HG03520 (cell line): Measurements from ENCODE around the gene SLAIN2.
"Not testable (repeated sequence)": the region's sequence is repeated elsewhere in the genome, so short reads cannot be mapped to it uniquely, and the experiment has no call there.

Experiments used
- ATAC-seq: cut with Tn5 transposase; IDR thresholded peaks from one replicate; pipeline ENCODE4 v1.9.1; 2021; ENCODE audit warnings: mild to moderate bottlenecking, moderate library complexity; ENCODE audit not compliant: unreplicated experiment

SLAIN2 gene

DNA sequence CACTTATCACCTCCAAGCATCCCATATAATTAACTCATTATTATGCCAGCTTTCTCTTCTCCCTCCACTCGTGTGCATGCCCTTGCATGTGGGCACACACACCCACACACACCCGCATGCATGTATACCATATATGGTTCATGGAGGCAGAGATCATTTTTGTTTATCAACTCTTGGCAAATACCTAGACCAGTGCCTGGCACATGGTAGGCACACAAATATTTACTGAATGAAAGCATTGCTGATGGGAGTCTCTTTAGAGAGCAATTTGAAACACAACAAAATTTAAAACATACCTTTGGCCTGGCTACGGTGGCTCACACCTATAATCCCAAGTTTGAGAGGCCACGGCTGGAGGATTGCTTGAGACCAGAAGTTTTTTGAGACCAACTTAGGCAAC is 90.7 kb downstream of the SLAIN2 start:
- ATAC-seq = no peak

DNA sequence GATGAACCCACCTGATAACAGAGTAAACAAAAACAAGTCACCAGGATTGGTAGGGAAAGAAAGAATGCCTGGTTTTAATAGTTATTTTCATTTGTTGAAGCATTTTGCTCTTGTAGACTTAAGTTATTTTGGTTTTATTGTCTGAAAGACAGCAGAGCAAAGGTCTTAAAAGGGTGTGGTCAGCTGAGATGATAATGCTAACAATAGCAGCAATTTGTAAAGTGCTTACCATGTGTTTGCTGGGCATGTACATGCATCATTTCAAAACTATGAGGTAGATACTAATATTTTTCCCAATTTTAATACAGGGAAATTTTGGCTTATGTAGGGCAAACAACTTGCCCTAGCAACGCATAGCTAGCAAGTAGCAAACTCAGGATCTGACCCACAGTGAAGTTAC is 95.0 kb downstream of the SLAIN2 start:
- ATAC-seq = no peak

DNA sequence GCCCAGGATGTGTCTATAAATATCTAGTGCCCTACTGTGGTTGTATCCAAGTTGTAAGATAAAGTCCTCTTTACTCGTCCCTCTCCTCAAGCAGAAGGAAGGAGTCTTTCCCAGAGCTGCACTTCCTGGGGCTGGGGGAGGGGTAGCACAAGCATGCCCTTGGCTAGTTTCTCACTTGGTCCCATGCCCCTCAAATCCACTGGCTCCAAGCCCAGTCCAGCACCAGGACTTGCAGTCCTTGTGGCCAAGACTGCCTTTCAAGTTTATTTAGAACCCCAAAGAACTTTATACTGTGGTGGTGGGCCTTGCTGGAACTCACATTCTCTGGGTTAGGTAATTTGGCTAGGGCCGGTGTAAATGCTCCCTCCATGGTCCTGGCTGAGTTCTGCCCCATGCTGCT is 98.7 kb downstream of the SLAIN2 start:
- no peak for ATAC-seq

DNA sequence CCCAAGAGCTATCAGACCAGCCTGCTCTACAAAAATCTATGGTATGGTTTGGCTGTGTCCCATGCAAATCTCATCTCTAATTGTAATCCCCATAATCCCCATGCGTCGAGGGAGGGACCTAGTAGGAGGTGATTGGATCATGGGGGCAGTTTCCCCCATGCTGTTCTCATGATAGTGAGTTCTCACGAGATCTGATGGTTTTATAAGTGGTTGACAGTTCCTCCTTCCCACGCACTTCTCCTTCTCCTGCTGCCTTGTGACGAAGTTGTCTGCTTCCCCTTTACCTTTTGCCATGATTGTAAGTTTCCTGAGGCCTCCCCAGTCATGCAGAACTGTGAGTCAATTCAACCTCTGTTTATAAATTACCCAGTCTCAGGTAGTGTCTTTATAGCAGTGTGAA is 99.6 kb downstream of the SLAIN2 start:
- ATAC-seq = not testable (repeated sequence)

DNA sequence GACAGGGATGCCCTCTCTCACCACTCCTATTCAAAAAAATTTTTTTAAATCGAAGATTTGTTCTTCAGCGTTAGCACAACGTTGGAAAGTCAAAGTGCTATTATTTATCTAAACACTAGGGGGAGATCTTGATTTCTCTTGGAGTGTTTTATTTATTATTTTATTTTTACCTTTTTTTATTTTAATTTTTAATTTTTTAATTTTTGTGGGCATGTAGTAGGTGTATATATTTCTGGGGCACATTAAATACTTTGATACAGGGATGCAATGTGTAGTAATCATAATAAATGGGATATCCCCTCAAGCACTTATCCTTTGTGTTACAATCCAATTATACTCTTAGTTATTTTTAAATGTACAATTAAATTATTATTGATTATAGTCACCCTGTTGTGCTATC is 104.4 kb downstream of the SLAIN2 start:
- no peak for ATAC-seq

- ATAC-seq = no peak
Observed at GRCh38 chr4:48446642-48447041, 105.3 kb downstream of the SLAIN2 start.

DNA sequence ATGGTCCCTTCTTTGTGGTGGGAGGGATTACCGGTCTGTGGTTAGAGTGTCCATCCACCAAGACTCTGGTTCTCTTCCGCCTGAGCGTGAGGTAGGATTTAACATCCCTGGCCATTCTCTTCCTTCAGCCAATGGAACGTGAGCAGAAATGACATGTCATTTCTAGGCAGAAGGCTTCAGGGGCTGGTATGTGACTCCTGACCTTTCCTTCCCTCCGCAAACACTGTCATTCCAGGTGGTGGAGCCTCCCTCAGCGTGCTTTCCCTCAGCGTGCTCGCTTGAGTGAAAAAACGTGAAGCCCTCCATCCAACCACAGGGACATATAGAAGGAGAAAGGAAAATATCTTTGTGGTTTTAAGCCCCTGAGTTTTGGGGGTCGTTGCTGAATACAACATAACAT is 107.8 kb downstream of the SLAIN2 start:
- ATAC-seq = no peak

GRCh38 chr4:48450740-48451139 is 109.4 kb downstream of the SLAIN2 start:
- no peak for ATAC-seq

- not testable (repeated sequence) for ATAC-seq
Observed at GRCh38 chr4:48451656-48452055, 110.3 kb downstream of the SLAIN2 start.

- no peak for ATAC-seq
Observed at GRCh38 chr4:48454591-48454990, 113.3 kb downstream of the SLAIN2 start.

GRCh38 chr4:48461000-48461399 is 119.7 kb downstream of the SLAIN2 start:
- ATAC-seq = no peak

- no peak for ATAC-seq
Observed at GRCh38 chr4:48462363-48462762, 121.0 kb downstream of the SLAIN2 start.

- no peak for ATAC-seq
Observed at GRCh38 chr4:48467442-48467841, 126.1 kb downstream of the SLAIN2 start.

GRCh38 chr4:48467891-48468290 is 126.6 kb downstream of the SLAIN2 start:
- no peak for ATAC-seq

DNA sequence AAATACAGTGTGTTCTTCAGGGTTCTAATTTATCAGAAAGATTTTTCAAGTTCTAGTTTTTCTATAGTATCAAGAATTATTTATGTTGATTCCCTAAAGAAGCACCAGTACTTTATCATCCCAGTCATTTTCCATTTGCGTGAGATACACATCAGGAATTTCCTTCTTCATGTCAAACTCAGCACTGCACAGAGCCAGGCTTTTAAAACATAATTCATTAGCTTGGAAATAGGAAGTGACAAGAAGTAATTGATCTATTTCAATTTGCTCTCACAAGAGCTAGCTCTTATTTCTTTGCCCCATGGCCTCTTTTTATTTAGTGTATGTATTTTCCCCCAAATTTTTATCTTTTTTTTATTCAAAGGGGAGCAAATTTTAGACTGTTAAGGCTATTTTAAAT is 128.8 kb downstream of the SLAIN2 start:
- no peak for ATAC-seq

DNA sequence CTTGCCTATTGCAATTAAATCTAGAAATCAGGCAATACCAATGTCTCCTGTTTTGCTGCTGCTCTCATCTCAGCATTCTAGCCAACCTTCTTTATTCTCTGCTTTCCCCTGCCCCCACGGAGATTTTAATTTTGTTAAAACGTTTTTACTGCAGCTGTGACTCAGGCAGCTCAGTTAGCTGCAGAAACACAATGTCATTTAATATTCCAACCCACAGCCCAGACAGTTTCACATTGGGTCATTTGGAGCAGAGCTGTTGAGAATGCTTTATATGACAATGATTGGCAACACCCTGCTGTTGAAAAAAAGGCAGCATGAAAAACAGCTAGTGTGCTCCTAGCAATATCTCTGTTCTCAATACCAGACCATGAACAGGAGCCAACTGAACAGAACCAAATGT is 129.2 kb downstream of the SLAIN2 start:
- ATAC-seq = no peak

- ATAC-seq = no peak
Observed at GRCh38 chr4:48472794-48473193, 131.5 kb downstream of the SLAIN2 start.

GRCh38 chr4:48475770-48476169 is 134.4 kb downstream of the SLAIN2 start:
- ATAC-seq = no peak
